NCI-H1092 treated with DMSO at 0.1 percent for 48 hours (cell line): ENCODE results near the gene LACTB.

Source experiments
- DNase-seq: peaks from one replicate; lab custom pipeline; 2025; lab: John Stamatoyannopoulos, UW

The LACTB gene

DNA sequence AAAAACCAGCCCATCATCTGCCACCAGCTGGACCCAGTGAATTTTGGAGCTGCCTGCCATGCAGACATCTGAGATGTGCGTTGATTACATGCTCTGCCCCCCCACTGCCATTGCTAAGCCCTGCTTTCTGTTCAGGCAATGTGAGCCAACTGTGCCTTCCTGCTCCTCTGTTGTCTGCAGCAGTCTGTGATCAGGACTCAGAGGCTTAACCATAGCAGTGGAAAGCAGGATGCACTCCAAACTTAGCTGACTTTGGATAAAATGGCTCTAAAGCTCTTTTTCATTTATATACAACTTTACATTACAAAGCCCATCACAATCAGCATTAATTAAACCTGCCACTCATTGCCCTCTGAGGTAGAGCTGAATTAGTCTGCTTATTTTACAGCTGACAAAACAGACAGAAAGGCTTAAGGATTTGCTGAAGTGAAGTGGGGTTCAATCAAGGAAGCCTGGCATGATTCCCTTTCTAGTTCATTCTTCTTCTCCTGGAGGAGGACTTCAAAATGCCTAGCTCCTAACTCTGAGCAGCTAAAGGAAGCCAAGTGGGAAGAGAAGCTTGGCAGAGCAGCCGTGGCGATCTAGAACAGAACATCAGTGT is 51.3 kb downstream of the LACTB start:
- DNase-seq: no peak

- no peak for DNase-seq
These were observed 54.6 kb downstream of the LACTB start for GRCh38 chr15:63176302-63176701.

GRCh38 chr15:63178034-63178433 is 56.4 kb downstream of the LACTB start:
- no peak for DNase-seq

- DNase-seq: no peak
These were observed 59.1 kb downstream of the LACTB start for GRCh38 chr15:63180746-63181145.

- no peak for DNase-seq
These were observed 60.0 kb downstream of the LACTB start for GRCh38 chr15:63181648-63182047.

DNA sequence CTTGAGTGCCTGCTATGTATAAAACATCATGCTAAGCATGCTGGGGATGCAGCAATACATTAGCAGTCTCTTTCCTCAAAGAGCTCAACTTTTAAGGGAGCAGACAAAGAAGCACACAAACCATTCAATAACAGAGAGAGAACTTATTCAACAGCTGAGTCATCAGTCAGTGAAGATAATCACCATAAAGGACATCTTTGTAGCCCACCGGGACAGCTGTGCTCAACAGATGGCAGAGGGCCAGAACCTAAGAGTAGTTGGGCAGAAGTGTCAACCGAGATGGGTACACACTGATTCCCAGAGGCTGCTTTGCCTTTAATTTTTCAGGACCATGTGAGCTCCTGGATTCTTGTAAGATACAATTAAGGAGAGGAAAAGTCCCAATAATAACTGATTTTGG is 63.5 kb downstream of the LACTB start:
- no peak for DNase-seq

GRCh38 chr15:63186065-63186464 is 64.4 kb downstream of the LACTB start:
- no peak for DNase-seq

DNA sequence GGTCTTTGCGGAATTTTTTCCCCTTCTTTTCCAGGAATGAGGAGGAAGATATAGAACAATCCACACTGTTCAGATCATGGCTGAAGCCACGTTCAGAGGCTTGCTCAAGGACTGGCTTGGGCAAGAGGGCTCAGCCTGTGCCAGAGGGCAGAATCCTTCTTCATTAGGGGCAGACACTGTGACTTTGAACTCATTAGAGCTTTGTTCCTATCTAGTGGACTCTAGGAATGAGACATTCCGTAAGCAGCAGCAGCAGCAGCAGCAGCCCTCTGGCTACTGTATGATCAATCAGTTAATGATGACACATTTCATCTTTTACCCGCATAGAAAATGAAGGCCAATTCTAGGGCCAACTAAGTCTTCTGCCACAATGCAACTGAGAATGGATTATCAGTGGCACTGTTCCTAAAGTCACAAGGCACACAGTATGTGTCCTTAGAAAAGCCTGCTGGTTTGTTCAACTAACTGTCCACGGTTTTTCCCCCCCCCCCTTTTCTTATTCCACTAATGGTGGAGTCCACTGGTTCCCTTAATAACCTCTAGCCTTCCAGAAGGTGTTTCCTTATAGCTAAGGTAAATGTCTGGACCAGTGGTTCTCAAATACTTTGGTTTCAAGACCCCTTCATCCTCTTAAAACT is 66.0 kb downstream of the LACTB start:
- no peak for DNase-seq

DNA sequence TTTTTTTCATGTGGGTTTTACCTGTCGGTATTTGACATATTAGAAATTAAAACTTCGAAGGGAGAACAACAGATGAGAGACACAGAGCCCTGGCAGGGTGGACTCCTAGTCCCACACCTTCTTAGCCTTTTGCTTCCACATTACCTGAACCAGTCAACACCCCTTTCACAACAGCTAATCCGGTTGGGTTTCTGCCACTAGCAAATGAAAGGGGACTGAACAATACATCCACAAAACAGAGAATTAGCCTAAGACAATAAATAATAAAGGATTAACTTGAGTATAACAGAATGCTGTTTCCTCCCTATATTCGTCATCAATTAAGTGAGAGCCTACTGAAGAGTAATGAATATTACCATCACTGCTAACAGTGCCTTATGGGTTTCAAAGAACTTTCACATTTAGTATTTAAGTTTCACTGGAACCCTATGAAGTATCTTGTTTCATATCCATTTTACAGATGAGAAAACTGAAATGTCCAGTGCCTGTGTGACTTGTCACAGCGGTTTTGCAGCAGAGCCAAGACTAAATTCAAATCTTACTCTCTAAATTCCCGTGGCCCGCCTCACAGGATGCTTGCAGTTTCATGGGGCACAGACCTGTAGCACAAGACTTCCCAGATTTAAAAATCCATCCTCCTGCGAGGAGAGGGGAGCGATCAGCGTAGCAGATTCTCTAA is 66.7 kb downstream of the LACTB start:
- DNase-seq: no peak

GRCh38 chr15:63188926-63189871 is 67.5 kb downstream of the LACTB start, which contains the start of gene RAB8B:
RAB8B (plus strand) TSS chr15:63189606; CDS start chr15:63189625, 19 bp downstream.
- DNase-seq: peak; percentile 88

GRCh38 chr15:63189941-63190768 is 68.5 kb downstream of the LACTB start:
- no peak for DNase-seq

GRCh38 chr15:63190769-63191649 is 69.3 kb downstream of the LACTB start:
- DNase-seq: no peak
